ENCODE measurements around the gene TBC1D8. TPM values are rescaled to one million over a fixed set of nuclear protein-coding genes. Genes with fewer than 3 reads are reported as not detected.

TBC1D8 gene
- total and polyA plus RNA-seq, 9 of the 15 experiments (the other 6 are each of a cell fraction or from before 2014, with no cell fraction given) = 0.36 to 1.3 (median 0.82) TPM

DNA sequence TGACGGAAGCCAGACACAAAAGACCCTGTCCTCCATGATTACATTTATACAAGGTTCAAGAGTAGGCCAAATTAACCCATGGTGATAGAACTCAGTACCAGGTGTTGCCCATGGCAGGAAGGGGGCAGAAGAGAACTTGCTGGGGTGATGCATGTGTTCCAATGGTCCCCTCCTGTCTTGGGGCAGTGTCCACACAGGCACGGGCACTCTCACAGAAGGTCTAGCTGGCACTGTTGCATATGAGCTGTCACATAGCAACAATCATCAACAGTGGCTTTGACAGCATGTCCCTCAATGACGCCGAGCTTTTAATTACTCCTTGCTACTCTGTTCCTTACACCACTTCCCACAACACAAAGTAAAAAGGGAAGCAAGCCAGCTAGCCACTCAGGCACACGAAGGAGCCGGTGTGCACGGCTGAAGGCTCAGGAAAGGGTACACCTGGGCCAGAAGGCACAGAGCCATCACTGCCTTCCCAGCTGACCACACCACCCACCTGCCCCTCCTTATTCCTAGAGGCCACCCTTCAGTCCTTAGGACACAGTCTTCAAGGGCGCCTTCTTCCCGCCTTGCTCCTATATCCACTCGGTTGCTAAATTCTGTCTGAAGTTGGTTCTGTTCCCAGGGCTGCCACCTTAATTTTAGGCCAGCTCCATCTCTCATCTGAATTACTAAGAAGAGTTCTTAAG is 120.2 kb downstream of the TBC1D8 start (continued):
- TF ChIP-seq, protein P1, sequence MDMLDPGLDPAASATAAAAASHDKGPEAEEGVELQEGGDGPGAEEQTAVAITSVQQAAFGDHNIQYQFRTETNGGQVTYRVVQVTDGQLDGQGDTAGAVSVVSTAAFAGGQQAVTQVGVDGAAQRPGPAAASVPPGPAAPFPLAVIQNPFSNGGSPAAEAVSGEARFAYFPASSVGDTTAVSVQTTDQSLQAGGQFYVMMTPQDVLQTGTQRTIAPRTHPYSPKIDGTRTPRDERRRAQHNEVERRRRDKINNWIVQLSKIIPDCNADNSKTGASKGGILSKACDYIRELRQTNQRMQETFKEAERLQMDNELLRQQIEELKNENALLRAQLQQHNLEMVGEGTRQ (CRISPR knock-in tag; IDR thresholded peaks at IDR 0.05) = no peak
- TF ChIP-seq EWSR1 (IDR thresholded peaks at IDR 0.05; ENCODE audit: borderline replicate concordance, low read depth, partially characterized antibody) = no peak
- TF ChIP-seq ZNF384 (IDR thresholded peaks at IDR 0.05; ENCODE audit: low read depth, low read length) = no peak
- TF ChIP-seq, protein P2, sequence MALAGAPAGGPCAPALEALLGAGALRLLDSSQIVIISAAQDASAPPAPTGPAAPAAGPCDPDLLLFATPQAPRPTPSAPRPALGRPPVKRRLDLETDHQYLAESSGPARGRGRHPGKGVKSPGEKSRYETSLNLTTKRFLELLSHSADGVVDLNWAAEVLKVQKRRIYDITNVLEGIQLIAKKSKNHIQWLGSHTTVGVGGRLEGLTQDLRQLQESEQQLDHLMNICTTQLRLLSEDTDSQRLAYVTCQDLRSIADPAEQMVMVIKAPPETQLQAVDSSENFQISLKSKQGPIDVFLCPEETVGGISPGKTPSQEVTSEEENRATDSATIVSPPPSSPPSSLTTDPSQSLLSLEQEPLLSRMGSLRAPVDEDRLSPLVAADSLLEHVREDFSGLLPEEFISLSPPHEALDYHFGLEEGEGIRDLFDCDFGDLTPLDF (CRISPR knock-in tag; IDR thresholded peaks at IDR 0.05) = no peak
- no peak for TF ChIP-seq RNF2 (IDR thresholded peaks at IDR 0.05)
- TF ChIP-seq, protein P3, sequence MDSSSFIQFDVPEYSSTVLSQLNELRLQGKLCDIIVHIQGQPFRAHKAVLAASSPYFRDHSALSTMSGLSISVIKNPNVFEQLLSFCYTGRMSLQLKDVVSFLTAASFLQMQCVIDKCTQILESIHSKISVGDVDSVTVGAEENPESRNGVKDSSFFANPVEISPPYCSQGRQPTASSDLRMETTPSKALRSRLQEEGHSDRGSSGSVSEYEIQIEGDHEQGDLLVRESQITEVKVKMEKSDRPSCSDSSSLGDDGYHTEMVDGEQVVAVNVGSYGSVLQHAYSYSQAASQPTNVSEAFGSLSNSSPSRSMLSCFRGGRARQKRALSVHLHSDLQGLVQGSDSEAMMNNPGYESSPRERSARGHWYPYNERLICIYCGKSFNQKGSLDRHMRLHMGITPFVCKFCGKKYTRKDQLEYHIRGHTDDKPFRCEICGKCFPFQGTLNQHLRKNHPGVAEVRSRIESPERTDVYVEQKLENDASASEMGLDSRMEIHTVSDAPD (CRISPR knock-in tag; IDR thresholded peaks at IDR 0.05) = no peak
- no peak for TF ChIP-seq ZC3H11A (IDR thresholded peaks at IDR 0.05; ENCODE audit: low read depth, low read length)
- TF ChIP-seq MAZ (CRISPR knock-in tag; conservative IDR thresholded peaks at IDR 0.05 in 1 of 2, IDR thresholded peaks at IDR 0.05 in 1 of 2) = no peak

Measured in K562 (cell line).